ENCODE results near the gene MYH7. TPM values are rescaled to one million over a fixed set of nuclear protein-coding genes. Genes with fewer than 3 reads are reported as not detected.
A peak's percentile ranks its signal among the peaks of the same experiment; 100 is the strongest.

MYH7 gene
- total and polyA plus RNA-seq, 5 experiments from 2014 or later, result not detected

- POLR2A ChIA-PET, result no interaction called here
- H3K27me3 Mint-ChIP-seq, result peaks cover 0 to 24% (median 8%) of the 10 kb centered on the region in 5 donors
- H3K9me3 Mint-ChIP-seq, result no peaks in the 10 kb centered on the region
- no peaks in the 10 kb centered on the region for H3K36me3 Mint-ChIP-seq
- H3K27ac Mint-ChIP-seq, result peak overlapping the region in 1 of 10 donors; percentile 53
- no peaks in the 10 kb centered on the region for H3K4me1 Mint-ChIP-seq
- no peak overlapping the region for H3K4me3 Mint-ChIP-seq
- DNase-seq, result no peak
- no peak for ATAC-seq
These were observed 18.7 kb downstream of the MYH7 start for GRCh38 chr14:23416801-23417200.

- Mint-ChIP-seq H3K36me3 (no peaks in the 10 kb centered on the region), H3K9me3 (no peaks in the 10 kb centered on the region), H3K4me1 (no peaks in the 10 kb centered on the region), H3K27me3 (peaks cover 0 to 26% (median 8%) of the 10 kb centered on the region in 5 donors), H3K4me3 (no peak overlapping the region), H3K27ac (peak overlapping the region in 3 of 10 donors; percentile 15 to 53 (median 47))
- POLR2A ChIA-PET, result no interaction called here
- DNase-seq (no peak), ATAC-seq (no peak)
These were observed 19.4 kb downstream of the MYH7 start for GRCh38 chr14:23415821-23416778.

- Mint-ChIP-seq H3K9me3 (no peaks in the 10 kb centered on the region), H3K4me3 (no peak overlapping the region), H3K36me3 (no peaks in the 10 kb centered on the region), H3K27me3 (peaks cover 0 to 32% (median 9%) of the 10 kb centered on the region in 5 donors), H3K4me1 (no peaks in the 10 kb centered on the region), H3K27ac (no peak overlapping the region)
- POLR2A ChIA-PET, result no interaction called here
- ATAC-seq (no peak), DNase-seq (no peak)
These were observed 20.3 kb downstream of the MYH7 start for GRCh38 chr14:23414906-23415820.

- Mint-ChIP-seq H3K9me3 (no peaks in the 10 kb centered on the region), H3K27me3 (peaks cover 0 to 24% (median 9%) of the 10 kb centered on the region in 5 donors), H3K27ac (peak overlapping the region in 1 of 10 donors; percentile 28), H3K4me3 (no peak overlapping the region), H3K36me3 (no peaks in the 10 kb centered on the region), H3K4me1 (no peaks in the 10 kb centered on the region)
- no peak for ATAC-seq
- POLR2A ChIA-PET, result no interaction called here
- DNase-seq, result no peak
These were observed 21.2 kb downstream of the MYH7 start for GRCh38 chr14:23414254-23414653.

- Mint-ChIP-seq H3K27me3 (peaks cover 0 to 19% (median 12%) of the 10 kb centered on the region in 5 donors), H3K9me3 (no peaks in the 10 kb centered on the region), H3K27ac (peak overlapping the region in 1 of 10 donors; percentile 28), H3K4me3 (no peak overlapping the region), H3K4me1 (no peaks in the 10 kb centered on the region), H3K36me3 (no peaks in the 10 kb centered on the region)
- DNase-seq (no peak), ATAC-seq (no peak)
- POLR2A ChIA-PET, result no interaction called here
These were observed 21.8 kb downstream of the MYH7 start for GRCh38 chr14:23413681-23414080.

- H3K9me3 Mint-ChIP-seq, result no peaks in the 10 kb centered on the region
- peak overlapping the region in 2 of 10 donors; percentile 25 to 48 for H3K27ac Mint-ChIP-seq
- peaks cover 4 to 15% (median 14%) of the 10 kb centered on the region in 5 donors for H3K27me3 Mint-ChIP-seq
- H3K4me3 Mint-ChIP-seq, result no peak overlapping the region
- DNase-seq (no peak), ATAC-seq (no peak)
- H3K4me1 Mint-ChIP-seq, result no peaks in the 10 kb centered on the region
- H3K36me3 Mint-ChIP-seq, result no peaks in the 10 kb centered on the region
- POLR2A ChIA-PET, result no interaction called here
These were observed 23.6 kb downstream of the MYH7 start for GRCh38 chr14:23411563-23412525.

GRCh38 chr14:23409966-23410635 lies 25.4 kb downstream of the MYH7 start:
- Mint-ChIP-seq H3K27me3 (peaks cover 4 to 19% (median 12%) of the 10 kb centered on the region in 5 donors), H3K4me1 (peaks cover 0 to 8% (median 2%) of the 10 kb centered on the region in 4 donors), H3K27ac (no peak overlapping the region), H3K36me3 (no peaks in the 10 kb centered on the region), H3K4me3 (no peak overlapping the region), H3K9me3 (no peaks in the 10 kb centered on the region)
- POLR2A ChIA-PET, result no interaction called here
- DNase-seq (peak in 1 of 10 donors; percentile 32), ATAC-seq (no peak)

- POLR2A ChIA-PET, result no interaction called here
- H3K4me3 Mint-ChIP-seq, result no peak overlapping the region
These were observed 26.0 kb downstream of the MYH7 start for GRCh38 chr14:23409475-23409874.

GRCh38 chr14:23408307-23408630 lies 27.2 kb downstream of the MYH7 start:
- no peak for ATAC-seq

More at GRCh38 chr14:23409475-23409874, 26.0 kb downstream of the MYH7 start:
- Mint-ChIP-seq H3K27ac (no peak overlapping the region), H3K36me3 (no peaks in the 10 kb centered on the region), H3K4me1 (peaks cover 0 to 8% (median 2%) of the 10 kb centered on the region in 4 donors), H3K27me3 (peaks cover 4 to 19% (median 19%) of the 10 kb centered on the region in 5 donors), H3K9me3 (no peaks in the 10 kb centered on the region)
- ATAC-seq (no peak), DNase-seq (no peak)

GRCh38 chr14:23407516-23408306 lies 27.7 kb downstream of the MYH7 start, which contains the start of gene MYH6:
Gene MYH6 (minus strand): TSS chr14:23408273. CDS start chr14:23407223, 1,050 bp downstream.
- H3K27me3 Mint-ChIP-seq, result peaks cover 4 to 31% (median 23%) of the 10 kb centered on the region in 5 donors
- ATAC-seq (no peak), DNase-seq (peak in 1 of 10 donors; percentile 45)
- no peak within 1 kb of the TSS for H3K4me3 Mint-ChIP-seq
- POLR2A ChIA-PET, result no interaction called here
- no peaks in the 10 kb centered on the region for H3K9me3 Mint-ChIP-seq
- no peaks in the 10 kb centered on the region for H3K36me3 Mint-ChIP-seq
- H3K4me1 Mint-ChIP-seq, result peaks cover 0 to 8% (median 2%) of the 10 kb centered on the region in 4 donors
- H3K27ac Mint-ChIP-seq, result no peak within 1 kb of the TSS

More at GRCh38 chr14:23408307-23408630, 27.2 kb downstream of the MYH7 start:
- H3K9me3 Mint-ChIP-seq, result no peaks in the 10 kb centered on the region
- peak in 1 of 10 donors; percentile 44 for DNase-seq
- peaks cover 0 to 8% (median 2%) of the 10 kb centered on the region in 4 donors for H3K4me1 Mint-ChIP-seq
- H3K27me3 Mint-ChIP-seq, result peaks cover 4 to 26% (median 19%) of the 10 kb centered on the region in 5 donors
- no peak overlapping the region for H3K27ac Mint-ChIP-seq
- POLR2A ChIA-PET, result no interaction called here
- H3K4me3 Mint-ChIP-seq, result no peak overlapping the region
- H3K36me3 Mint-ChIP-seq, result no peaks in the 10 kb centered on the region

Data from naive thymus-derived CD8-positive, alpha-beta T cell (primary cell).